ENCODE data around the gene SPEM1.

SPEM1 gene

DNA sequence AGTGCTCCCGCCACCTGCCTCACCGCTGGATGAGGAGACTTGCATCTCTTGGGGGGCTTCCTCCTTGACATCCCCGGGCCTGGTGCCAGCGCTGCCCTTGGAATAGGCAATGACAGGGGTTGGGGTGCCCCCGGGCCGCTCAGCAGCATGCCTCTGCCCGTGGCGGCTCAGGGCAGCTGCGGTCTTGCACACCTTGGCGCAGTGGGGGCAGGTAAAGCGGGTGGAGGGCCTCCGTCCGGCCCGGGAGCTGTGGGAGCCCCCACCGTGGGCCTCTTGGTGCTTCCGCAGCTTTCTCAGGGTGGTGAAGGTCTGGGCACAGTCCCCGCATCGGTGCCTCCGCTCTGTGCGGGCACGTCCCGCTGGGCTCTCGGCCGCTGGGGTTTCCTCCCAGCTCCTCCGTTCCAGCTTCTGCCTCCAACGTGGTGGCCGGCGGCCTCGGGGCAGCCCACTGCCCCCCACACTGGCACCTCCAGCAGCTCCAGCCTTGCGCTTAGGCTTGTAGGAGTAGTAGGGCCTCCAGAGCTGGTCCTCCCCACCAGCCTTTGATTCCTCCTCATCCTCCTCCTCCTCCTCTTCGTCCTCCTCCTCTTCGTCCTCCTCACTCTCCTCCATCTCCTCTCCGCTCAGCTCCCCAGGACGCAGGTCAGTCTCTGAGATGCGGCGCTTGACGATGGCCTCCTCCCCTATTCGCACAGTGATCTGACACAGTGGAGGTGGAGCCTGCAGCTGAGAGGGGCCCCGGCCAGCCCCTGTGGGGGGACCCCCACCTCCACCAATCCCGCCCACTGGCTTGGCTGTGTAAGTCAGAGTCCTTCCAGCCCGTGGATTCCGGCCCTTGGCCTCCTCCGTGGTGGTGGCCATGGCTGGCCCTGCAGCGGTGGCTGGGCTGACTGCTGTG, 42.6 kb downstream of the SPEM1 start:
- H3K27me3 ChIP-seq (ENCODE audit: control insufficient read depth, low read length), result no peaks in the 10 kb centered on the region
- peaks cover 7% of the 10 kb centered on the region for H3K79me2 ChIP-seq (ENCODE audit: control insufficient read depth, low read length)
- H3K36me3 ChIP-seq (ENCODE audit: control insufficient read depth, low read length), result no peaks in the 10 kb centered on the region; the same call in 1 of the 2 replicates
- no peaks in the 10 kb centered on the region for H4K20me1 ChIP-seq (ENCODE audit: control insufficient read depth, insufficient read depth, low read depth, low read length)
- H3F3A ChIP-seq (ENCODE audit: control insufficient read depth, insufficient read depth), result 0 out of 2 replicates have a peak, but pooled peaks cover 2% of the 10 kb centered on the region
- H3K9me3 ChIP-seq (ENCODE audit: control insufficient read depth, insufficient read depth, low read length), result no peaks in the 10 kb centered on the region
- TF ChIP-seq EZH2phosphoT487 (IDR thresholded peaks at IDR 0.05; ENCODE audit: borderline replicate concordance, low read length), result no peak
- TF ChIP-seq, protein P1, sequence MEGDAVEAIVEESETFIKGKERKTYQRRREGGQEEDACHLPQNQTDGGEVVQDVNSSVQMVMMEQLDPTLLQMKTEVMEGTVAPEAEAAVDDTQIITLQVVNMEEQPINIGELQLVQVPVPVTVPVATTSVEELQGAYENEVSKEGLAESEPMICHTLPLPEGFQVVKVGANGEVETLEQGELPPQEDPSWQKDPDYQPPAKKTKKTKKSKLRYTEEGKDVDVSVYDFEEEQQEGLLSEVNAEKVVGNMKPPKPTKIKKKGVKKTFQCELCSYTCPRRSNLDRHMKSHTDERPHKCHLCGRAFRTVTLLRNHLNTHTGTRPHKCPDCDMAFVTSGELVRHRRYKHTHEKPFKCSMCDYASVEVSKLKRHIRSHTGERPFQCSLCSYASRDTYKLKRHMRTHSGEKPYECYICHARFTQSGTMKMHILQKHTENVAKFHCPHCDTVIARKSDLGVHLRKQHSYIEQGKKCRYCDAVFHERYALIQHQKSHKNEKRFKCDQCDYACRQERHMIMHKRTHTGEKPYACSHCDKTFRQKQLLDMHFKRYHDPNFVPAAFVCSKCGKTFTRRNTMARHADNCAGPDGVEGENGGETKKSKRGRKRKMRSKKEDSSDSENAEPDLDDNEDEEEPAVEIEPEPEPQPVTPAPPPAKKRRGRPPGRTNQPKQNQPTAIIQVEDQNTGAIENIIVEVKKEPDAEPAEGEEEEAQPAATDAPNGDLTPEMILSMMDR (IDR thresholded peaks at IDR 0.05; ENCODE audit: low read depth, low read length, poor library complexity, severe bottlenecking), result no peak
- no peak overlapping the region for H3K4me2 ChIP-seq (ENCODE audit: low read length)
- H3K9me2 ChIP-seq (replicated peaks; ENCODE audit: control insufficient read depth, low read length), result no peaks in the 10 kb centered on the region
- H3K4me1 ChIP-seq (ENCODE audit: control insufficient read depth, low read length), result peaks cover 18% of the 10 kb centered on the region
- H3K27ac ChIP-seq (ENCODE audit: low read depth, low read length), result no peak overlapping the region
- no peak overlapping the region for H3K4me3 ChIP-seq (ENCODE audit: low read length)

DNA sequence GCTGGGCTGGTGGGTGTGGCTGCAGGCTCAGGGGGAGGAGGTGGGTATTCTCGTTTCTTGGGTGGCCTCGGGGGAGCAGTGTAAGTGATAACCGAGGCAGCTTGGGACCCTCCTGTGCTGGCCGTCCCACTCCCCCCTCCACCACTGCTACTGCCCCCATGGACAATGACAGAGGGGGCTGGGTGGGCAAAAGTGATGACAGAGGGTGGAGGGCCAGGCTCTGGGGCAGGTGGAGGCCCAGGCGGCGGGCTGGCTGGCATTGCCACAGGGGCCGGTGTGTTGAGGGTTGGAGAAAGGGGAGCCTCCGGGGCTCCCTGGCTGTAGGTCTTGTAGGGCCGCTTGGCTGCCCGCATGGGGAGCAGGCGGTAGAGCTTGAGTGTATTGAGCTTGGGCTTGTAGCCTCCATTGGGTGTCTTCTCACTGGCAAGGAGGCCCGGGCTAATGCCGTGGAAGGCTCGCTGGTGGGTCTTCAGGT, 43.3 kb downstream of the SPEM1 start:
- no peak overlapping the region for H3K4me2 ChIP-seq (ENCODE audit: low read length)
- H3K4me3 ChIP-seq (ENCODE audit: low read length), result no peak overlapping the region
- H3K79me2 ChIP-seq (ENCODE audit: control insufficient read depth, low read length), result peaks cover 8% of the 10 kb centered on the region
- H3K27ac ChIP-seq (ENCODE audit: low read depth, low read length), result no peak overlapping the region
- H3F3A ChIP-seq (ENCODE audit: control insufficient read depth, insufficient read depth), result 0 out of 2 replicates have a peak, but pooled peaks cover 2% of the 10 kb centered on the region
- H3K36me3 ChIP-seq (ENCODE audit: control insufficient read depth, low read length), result no peaks in the 10 kb centered on the region; the same call in 1 of the 2 replicates
- no peaks in the 10 kb centered on the region for H3K9me3 ChIP-seq (ENCODE audit: control insufficient read depth, insufficient read depth, low read length)
- no peaks in the 10 kb centered on the region for H3K27me3 ChIP-seq (ENCODE audit: control insufficient read depth, low read length)
- H4K20me1 ChIP-seq (ENCODE audit: control insufficient read depth, insufficient read depth, low read depth, low read length), result no peaks in the 10 kb centered on the region
- no peaks in the 10 kb centered on the region for H3K9me2 ChIP-seq (replicated peaks; ENCODE audit: control insufficient read depth, low read length)
- H3K4me1 ChIP-seq (ENCODE audit: control insufficient read depth, low read length), result peaks cover 21% of the 10 kb centered on the region
- TF ChIP-seq EZH2phosphoT487 (IDR thresholded peaks at IDR 0.05; ENCODE audit: borderline replicate concordance, low read length), result no peak
- TF ChIP-seq, protein P1 (IDR thresholded peaks at IDR 0.05; ENCODE audit: low read depth, low read length, poor library complexity, severe bottlenecking), result no peak

DNA sequence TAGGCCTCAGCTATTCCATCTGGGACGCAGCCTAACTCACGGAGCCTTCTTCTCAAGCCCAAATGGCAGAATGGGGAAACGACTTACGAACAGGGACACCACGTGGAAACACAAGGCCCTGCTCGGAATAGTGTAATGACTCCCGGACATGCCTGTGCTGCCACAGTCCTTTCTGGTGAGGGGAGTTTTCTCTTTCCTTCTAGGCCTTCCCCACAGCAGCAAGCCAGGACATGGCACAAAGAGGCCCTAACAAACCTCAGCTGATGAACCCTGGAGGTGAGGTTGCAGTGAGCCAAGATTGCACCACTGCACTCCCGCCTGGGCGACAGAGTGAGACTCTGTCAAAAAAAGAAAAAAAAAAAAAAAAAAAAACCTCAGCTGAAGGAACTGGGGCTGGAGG, 44.0 kb downstream of the SPEM1 start:
- Histone ChIP-seq H3K9me3 (ENCODE audit: control insufficient read depth, insufficient read depth, low read length) (no peaks in the 10 kb centered on the region), H3K27ac (ENCODE audit: low read depth, low read length) (no peak overlapping the region), H3K79me2 (ENCODE audit: control insufficient read depth, low read length) (peaks cover 8% of the 10 kb centered on the region), H3K4me2 (ENCODE audit: low read length) (no peak overlapping the region), H3F3A (ENCODE audit: control insufficient read depth, insufficient read depth) (no peaks in the 10 kb centered on the region), H3K9me2 (replicated peaks; ENCODE audit: control insufficient read depth, low read length) (no peaks in the 10 kb centered on the region), H4K20me1 (ENCODE audit: control insufficient read depth, insufficient read depth, low read depth, low read length) (no peaks in the 10 kb centered on the region), H3K4me1 (ENCODE audit: control insufficient read depth, low read length) (peaks cover 21% of the 10 kb centered on the region), H3K36me3 (ENCODE audit: control insufficient read depth, low read length) (no peaks in the 10 kb centered on the region; the same call in 1 of the 2 replicates), H3K27me3 (ENCODE audit: control insufficient read depth, low read length) (no peaks in the 10 kb centered on the region), H3K4me3 (ENCODE audit: low read length) (no peak overlapping the region)
- TF ChIP-seq, protein P1 (IDR thresholded peaks at IDR 0.05; ENCODE audit: low read depth, low read length, poor library complexity, severe bottlenecking), result no peak
- no peak for TF ChIP-seq EZH2phosphoT487 (IDR thresholded peaks at IDR 0.05; ENCODE audit: borderline replicate concordance, low read length)

All from DOHH2 (cell line).